Naive B cell (primary cell): ENCODE data around the gene ZNF516. TPM values are rescaled to one million over a fixed set of nuclear protein-coding genes. Genes with fewer than 3 reads are reported as not detected.

Experiments used
- ATAC-seq, 2 donors: fragments of 150-1000 bp; cut with Tn5 transposase; 2 replicates each; pipeline ENCODE4 v1.10.0; 2021; ENCODE audit warnings: low read depth in 2 of 2, mild to moderate bottlenecking in 2 of 2, moderate library complexity in 2 of 2
- DNase-seq: peaks from one replicate; pipeline ENCODE4 v3.0.0; 2022
- H3K27ac Mint-ChIP-seq, 6 donors: one replicate each; pipeline ENCODE4 v1.8.0; 2020 to 2022; ENCODE audit warnings: mild to moderate bottlenecking in 6 of 6, mixed read lengths in 6 of 6, moderate library complexity in 5 of 6, inconsistent platforms in 2 of 6
- H3K27me3 Mint-ChIP-seq, 3 donors: one replicate each; pipeline ENCODE4 v1.8.0; 2021 to 2022; ENCODE audit warnings: mixed read lengths in 3 of 3, mild to moderate bottlenecking in 1 of 3
- H3K36me3 Mint-ChIP-seq, 2 donors: one replicate each; pipeline ENCODE4 v1.8.0; 2020 to 2022; ENCODE audit warnings: mixed read lengths in 2 of 2, inconsistent platforms in 1 of 2, mild to moderate bottlenecking in 1 of 2
- H3K4me1 Mint-ChIP-seq, 3 donors: one replicate each; pipeline ENCODE4 v1.8.0; 2020 to 2022; ENCODE audit warnings: mixed read lengths in 3 of 3, inconsistent platforms in 1 of 3, mild to moderate bottlenecking in 1 of 3, moderate library complexity in 1 of 3
- H3K4me3 Mint-ChIP-seq, 8 donors: one replicate each; pipeline ENCODE4 v1.8.0; 2020 to 2022; ENCODE audit warnings: mild to moderate bottlenecking in 8 of 8, mixed read lengths in 8 of 8, moderate library complexity in 8 of 8, inconsistent platforms in 2 of 8
- H3K9me3 Mint-ChIP-seq, 7 donors: one replicate each; pipeline ENCODE4 v1.8.0; 2020 to 2022; ENCODE audit warnings: mixed read lengths in 7 of 7, mild to moderate bottlenecking in 5 of 7, inconsistent platforms in 2 of 7, moderate library complexity in 1 of 7
- polyA plus RNA-seq, 6 donors: library from polyadenylated mRNA; unstranded; fragments of 300-500 nt; fragmentation: Illumina TruSeq; gene quantifications; one replicate each; pipeline ENCODE4 v1.2.3, GENCODE V29; 2021; ENCODE audit warnings: low read depth in 6 of 6

Gene ZNF516
- polyA plus RNA-seq, 6 donors from 2014 or later: 1.7 to 7.5 (median 4.8) TPM

DNA sequence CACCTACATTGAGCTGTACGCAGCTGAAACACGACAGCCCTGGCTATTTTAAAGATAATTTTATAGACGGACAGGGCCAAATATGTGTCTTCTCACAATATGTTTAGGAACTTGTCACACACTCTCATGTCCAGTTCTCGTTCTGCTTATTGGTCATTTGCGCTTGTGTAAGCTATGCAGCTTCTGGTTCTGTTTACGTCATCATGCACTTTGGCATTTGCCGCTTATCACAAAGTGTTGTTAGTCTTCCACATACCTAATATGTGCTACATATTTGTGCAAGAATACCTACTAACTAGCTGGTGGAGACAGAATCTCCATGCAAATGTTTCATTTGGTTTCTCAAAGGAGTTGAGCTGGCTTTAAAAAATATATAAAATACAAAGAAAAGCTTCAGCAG, 7.5 kb upstream of the ZNF516 start:
- ATAC-seq (no peak), DNase-seq (no peak)
- H3K27me3 Mint-ChIP-seq: peaks cover 0 to 19% (median 8%) of the 10 kb centered on the region in 3 donors
- peaks cover 16 to 24% (median 23%) of the 10 kb centered on the region in 3 donors for H3K4me1 Mint-ChIP-seq
- no peak overlapping the region for H3K27ac Mint-ChIP-seq
- peaks cover 0 to 5% (median 2%) of the 10 kb centered on the region in 7 donors for H3K9me3 Mint-ChIP-seq
- no peak overlapping the region for H3K4me3 Mint-ChIP-seq
- H3K36me3 Mint-ChIP-seq: no peaks in the 10 kb centered on the region

DNA sequence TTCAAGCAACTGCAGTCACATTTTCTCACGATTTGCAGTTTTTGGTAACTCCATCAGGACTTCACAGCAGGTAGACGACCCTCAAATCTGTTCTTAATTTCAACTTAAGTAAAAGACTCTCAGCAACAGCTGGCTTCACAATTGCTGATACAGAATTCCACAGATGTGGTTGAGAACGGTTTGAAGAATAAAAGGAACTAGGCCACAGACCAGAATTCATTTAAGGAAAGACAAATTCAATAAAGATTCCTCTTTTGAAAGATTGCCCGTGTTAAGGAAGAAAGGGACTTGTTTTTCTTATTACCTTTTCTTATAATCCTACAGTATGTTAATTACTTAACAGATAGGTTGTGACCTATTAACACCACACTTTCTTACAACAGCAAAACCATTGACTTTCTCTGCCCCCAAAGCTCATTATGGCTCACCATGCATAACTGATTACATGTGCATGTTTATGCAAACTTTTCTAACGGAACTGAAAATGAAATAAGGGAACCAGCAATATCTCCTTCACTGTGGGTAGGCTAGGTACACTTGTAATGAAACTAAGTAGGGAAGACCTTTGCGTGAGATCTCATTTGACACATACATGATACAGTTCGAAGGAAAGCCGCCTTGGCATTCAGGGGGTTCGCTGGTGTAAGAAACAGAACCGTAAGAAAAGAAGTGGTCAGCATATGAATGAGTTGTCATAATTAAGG, 4.7 kb upstream of the ZNF516 start:
- Mint-ChIP-seq H3K27me3 (peaks cover 0 to 6% (median 1%) of the 10 kb centered on the region in 3 donors), H3K4me1 (peaks cover 20 to 42% (median 36%) of the 10 kb centered on the region in 3 donors), H3K9me3 (peaks cover 0 to 5% (median 2%) of the 10 kb centered on the region in 7 donors), H3K36me3 (no peaks in the 10 kb centered on the region), H3K4me3 (peak overlapping the region; percentile 17 to 88 (median 66)), H3K27ac (peak overlapping the region; percentile 67 to 95 (median 90))
- DNase-seq (peak; percentile 82), ATAC-seq (peak; percentile 87 to 90)

- Mint-ChIP-seq H3K9me3 (peaks cover 0 to 5% (median 2%) of the 10 kb centered on the region in 7 donors), H3K4me3 (peak overlapping the region in 1 of 8 donors; percentile 39), H3K27me3 (peaks cover 0 to 6% (median 0%) of the 10 kb centered on the region in 3 donors), H3K27ac (peak overlapping the region in 2 of 6 donors; percentile 88 to 95), H3K36me3 (no peaks in the 10 kb centered on the region), H3K4me1 (peaks cover 24 to 46% (median 37%) of the 10 kb centered on the region in 3 donors)
- ATAC-seq (no peak), DNase-seq (no peak)
Observed at GRCh38 chr18:76499021-76499420, 4.0 kb upstream of the ZNF516 start.

DNA sequence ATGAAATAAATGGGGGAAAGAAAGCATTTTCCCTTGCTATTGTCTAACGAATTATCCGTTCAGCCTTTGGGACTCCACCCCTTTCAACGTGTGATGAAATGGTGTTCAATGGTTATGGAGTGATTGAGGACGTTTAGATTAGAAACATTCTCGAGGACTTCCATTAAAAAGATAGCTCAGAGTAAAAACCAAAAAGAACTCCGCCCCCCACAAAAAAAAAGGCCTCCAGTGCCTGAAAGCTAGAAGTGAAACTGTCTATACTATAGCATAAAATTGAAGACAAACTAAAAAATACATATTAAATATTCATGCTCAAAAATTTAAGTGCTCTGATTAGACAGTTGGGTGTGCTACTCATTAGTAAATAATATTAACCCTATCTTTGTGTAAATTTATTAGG, 3.0 kb upstream of the ZNF516 start:
- H3K9me3 Mint-ChIP-seq: peaks cover 0 to 5% (median 2%) of the 10 kb centered on the region in 7 donors
- peaks cover 29 to 50% (median 46%) of the 10 kb centered on the region in 3 donors for H3K4me1 Mint-ChIP-seq
- H3K27ac Mint-ChIP-seq: peak overlapping the region in 1 of 6 donors; percentile 27
- H3K36me3 Mint-ChIP-seq: no peaks in the 10 kb centered on the region
- DNase-seq: peak; percentile 34
- peak overlapping the region in 5 of 8 donors; percentile 19 to 91 (median 53) for H3K4me3 Mint-ChIP-seq
- H3K27me3 Mint-ChIP-seq: no peaks in the 10 kb centered on the region
- ATAC-seq: no peak

DNA sequence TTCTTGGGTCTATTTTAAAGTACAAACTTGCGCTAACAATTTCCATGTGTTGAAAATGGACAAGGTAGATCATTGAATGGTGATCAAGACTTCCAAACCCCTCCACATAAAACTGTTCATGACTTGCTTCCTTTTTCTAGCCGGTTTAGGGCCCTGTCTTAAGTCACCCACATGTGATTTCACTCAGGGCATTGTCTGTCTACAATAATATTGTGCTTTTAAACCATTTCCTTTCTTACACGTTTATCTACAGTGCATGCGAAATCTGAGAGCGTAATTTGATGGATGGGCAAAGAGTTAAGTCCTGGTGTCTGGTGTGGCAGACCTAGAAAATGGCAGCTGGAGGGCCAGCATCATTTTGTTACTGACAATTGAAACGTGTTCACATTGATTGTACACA, 2.0 kb upstream of the ZNF516 start:
- no peak for ATAC-seq
- H3K4me3 Mint-ChIP-seq: peak overlapping the region in 5 of 8 donors; percentile 50 to 96 (median 88)
- no peak for DNase-seq
- H3K4me1 Mint-ChIP-seq: peaks cover 31 to 61% (median 53%) of the 10 kb centered on the region in 3 donors
- peaks cover 0 to 5% (median 2%) of the 10 kb centered on the region in 7 donors for H3K9me3 Mint-ChIP-seq
- no peaks in the 10 kb centered on the region for H3K27me3 Mint-ChIP-seq
- no peaks in the 10 kb centered on the region for H3K36me3 Mint-ChIP-seq
- peak overlapping the region in 2 of 6 donors; percentile 2 to 70 for H3K27ac Mint-ChIP-seq

- H3K27me3 Mint-ChIP-seq: no peaks in the 10 kb centered on the region
Observed at GRCh38 chr18:76496194-76496890, 1.3 kb upstream of the ZNF516 start.

DNA sequence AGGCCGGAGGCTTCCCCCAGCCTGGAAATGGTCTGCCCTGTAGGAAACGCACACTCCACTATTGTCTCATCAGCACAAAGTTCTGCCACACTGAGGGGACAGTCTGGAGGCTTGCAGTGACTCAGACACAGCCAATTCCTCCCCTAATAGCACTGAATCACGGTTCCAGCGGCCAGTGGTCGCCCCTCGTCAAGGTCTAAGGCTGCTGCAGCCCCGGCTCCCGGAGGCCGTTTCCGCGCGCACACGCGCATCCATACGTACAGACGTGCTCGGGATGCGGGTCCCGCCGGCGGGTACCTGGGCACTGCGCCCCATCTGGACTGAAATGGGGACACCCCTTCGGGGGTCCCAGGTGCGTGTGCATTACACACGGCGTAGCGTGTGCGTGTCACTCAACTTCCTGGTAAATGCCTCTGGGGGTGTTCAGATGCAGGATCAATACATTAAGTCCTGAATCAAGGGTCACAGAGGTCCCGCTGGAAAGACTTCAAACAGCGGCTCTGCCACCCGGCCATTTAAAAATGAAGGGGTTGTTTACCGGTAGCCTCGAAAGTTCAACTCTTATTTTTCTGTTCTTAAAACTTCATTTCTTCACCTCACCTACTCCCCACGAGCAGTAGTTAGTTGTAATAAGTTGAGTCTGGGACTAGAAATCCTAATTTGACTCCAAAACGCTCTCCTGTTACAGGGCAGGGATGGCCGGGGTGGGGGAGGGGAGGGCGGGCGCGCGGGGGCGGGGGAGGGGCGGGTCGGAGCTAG, 572 bp upstream of the ZNF516 start:
- peaks cover 37 to 60% (median 59%) of the 10 kb centered on the region in 3 donors for H3K4me1 Mint-ChIP-seq
- H3K27me3 Mint-ChIP-seq: no peaks in the 10 kb centered on the region
- peak overlapping the region; percentile 88 to 96 (median 92) for H3K4me3 Mint-ChIP-seq
- H3K9me3 Mint-ChIP-seq: peaks cover 0 to 5% (median 2%) of the 10 kb centered on the region in 7 donors
- H3K27ac Mint-ChIP-seq: peak overlapping the region in 5 of 6 donors; percentile 69 to 90 (median 85)
- peak in 1 of 2 donors; percentile 6 for ATAC-seq
- H3K36me3 Mint-ChIP-seq: no peaks in the 10 kb centered on the region
- DNase-seq: peak; percentile 31

More at GRCh38 chr18:76496194-76496890, 1.3 kb upstream of the ZNF516 start:
- Mint-ChIP-seq H3K4me3 (peak overlapping the region; percentile 86 to 96 (median 92)), H3K9me3 (peaks cover 0 to 5% (median 2%) of the 10 kb centered on the region in 7 donors), H3K4me1 (peaks cover 32 to 57% (median 55%) of the 10 kb centered on the region in 3 donors), H3K36me3 (no peaks in the 10 kb centered on the region), H3K27ac (peak overlapping the region; percentile 42 to 92 (median 86))
- ATAC-seq (no peak), DNase-seq (peak; percentile 28)

DNA sequence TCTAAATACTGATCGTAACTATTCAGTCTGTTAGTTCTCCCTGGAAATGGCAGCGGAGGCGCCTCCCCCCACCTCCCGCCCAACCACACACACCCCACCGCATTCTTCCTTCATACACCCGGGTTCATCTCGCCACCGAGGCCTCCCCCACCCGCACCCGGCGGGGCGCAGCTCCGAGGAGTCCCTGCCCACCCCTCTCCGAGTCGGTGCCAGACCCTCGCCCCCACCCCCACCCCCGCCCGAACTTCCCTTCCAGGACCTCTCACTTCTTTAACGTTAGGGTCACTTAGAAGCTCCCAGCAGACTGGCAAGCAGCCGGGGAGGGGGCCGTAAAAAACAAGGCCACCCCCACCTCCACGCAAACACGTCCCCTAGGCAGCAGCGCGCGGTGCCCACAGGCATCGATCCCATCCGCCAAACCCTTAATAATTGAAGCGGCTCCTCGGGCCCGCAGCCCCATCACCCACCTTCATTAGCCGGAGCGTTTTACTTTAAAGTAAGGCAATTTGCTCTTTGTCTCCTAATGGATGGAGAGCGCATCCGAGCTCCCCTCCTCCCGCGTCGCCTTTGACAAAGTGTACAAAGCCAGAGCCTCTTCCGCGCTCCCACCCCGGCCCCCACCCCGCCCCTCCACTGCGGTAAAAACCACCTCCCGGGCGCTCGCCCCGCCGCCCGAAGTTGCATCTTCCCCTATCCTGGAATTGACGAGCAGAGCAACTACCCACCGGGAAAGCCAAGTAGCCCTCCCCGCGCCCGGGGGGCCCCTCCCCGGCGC, 624 bp downstream of the ZNF516 start:
- Mint-ChIP-seq H3K27ac (peak overlapping the region; percentile 22 to 99 (median 63)), H3K9me3 (no peaks in the 10 kb centered on the region), H3K36me3 (no peaks in the 10 kb centered on the region), H3K4me3 (peak overlapping the region; percentile 88 to 99 (median 96)), H3K4me1 (peaks cover 34 to 61% (median 54%) of the 10 kb centered on the region in 3 donors), H3K27me3 (no peaks in the 10 kb centered on the region)
- peak; percentile 17 for DNase-seq
- no peak for ATAC-seq

GRCh38 chr18:76493213-76494161, 1.6 kb downstream of the ZNF516 start:
- Mint-ChIP-seq H3K4me1 (peaks cover 33 to 56% (median 51%) of the 10 kb centered on the region in 3 donors), H3K27me3 (no peaks in the 10 kb centered on the region), H3K27ac (peak overlapping the region; percentile 90 to 99 (median 96)), H3K9me3 (no peaks in the 10 kb centered on the region), H3K4me3 (peak overlapping the region; percentile 88 to 99 (median 96)), H3K36me3 (no peaks in the 10 kb centered on the region)
- ATAC-seq (no peak), DNase-seq (peak; percentile 14)

DNA sequence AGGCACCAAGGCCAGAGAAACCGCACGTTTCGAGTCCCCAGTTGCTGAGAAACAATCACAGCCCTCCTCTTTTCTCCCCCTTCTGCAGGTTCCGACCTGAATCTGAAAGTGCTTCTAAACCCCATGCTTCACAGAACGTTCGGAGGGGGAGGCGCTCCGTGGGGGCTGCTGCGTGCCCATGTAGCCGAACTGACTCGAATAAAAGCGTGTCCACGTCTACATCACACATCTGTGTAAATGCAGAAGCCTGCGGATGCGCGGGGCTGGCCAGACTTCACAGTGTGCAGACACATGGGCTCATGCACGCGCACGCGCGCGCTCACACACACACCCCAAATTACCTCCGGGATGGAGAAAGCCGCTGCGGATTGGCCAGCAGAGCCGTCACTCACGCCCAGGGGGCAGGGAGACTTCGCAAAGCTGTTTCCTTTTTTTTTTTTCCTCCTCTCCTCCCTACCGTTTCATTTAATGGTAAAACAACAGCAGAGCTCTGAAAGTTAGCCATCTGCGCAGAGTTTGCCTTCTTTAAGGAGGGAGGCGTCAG, 2.3 kb downstream of the ZNF516 start:
- no peaks in the 10 kb centered on the region for H3K36me3 Mint-ChIP-seq
- H3K4me3 Mint-ChIP-seq: peak overlapping the region; percentile 88 to 99 (median 96)
- ATAC-seq: peak; percentile 71 to 74
- H3K9me3 Mint-ChIP-seq: no peaks in the 10 kb centered on the region
- peaks cover 33 to 57% (median 50%) of the 10 kb centered on the region in 3 donors for H3K4me1 Mint-ChIP-seq
- peak overlapping the region; percentile 90 to 99 (median 96) for H3K27ac Mint-ChIP-seq
- DNase-seq: peak; percentile 100
- no peaks in the 10 kb centered on the region for H3K27me3 Mint-ChIP-seq
